HG02588 (cell line): ENCODE results near the gene POPDC2.
"Not testable (repeated sequence)": the region's sequence is repeated elsewhere in the genome, so short reads cannot be mapped to it uniquely, and the experiment has no call there.

Experiments used
- ATAC-seq: cut with Tn5 transposase; IDR thresholded peaks from one replicate; pipeline ENCODE4 v1.9.1; 2021; ENCODE audit warnings: mild to moderate bottlenecking, moderate library complexity; ENCODE audit not compliant: unreplicated experiment

The POPDC2 gene

GRCh38 chr3:119620899-119621298, 39.5 kb downstream of the POPDC2 start:
- ATAC-seq = no peak

DNA sequence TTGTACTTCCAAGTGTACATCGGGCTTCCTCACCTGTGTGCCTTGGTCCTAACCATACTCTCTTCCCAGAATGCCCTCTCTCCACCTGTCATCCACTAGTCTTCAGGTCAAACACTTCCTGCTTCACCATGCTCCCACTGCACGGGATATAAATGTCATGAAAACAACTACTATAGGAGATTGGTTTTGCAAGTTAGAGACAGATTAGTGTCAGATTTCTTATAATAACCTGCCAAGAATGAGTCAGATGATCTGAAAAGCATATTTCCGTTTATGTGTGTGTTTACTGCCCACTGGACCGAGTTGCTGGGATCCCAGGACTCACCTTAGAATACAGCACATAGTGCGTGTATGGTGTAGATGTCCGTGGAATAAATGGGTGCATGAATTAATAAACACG, 41.3 kb downstream of the POPDC2 start:
- ATAC-seq = no peak

DNA sequence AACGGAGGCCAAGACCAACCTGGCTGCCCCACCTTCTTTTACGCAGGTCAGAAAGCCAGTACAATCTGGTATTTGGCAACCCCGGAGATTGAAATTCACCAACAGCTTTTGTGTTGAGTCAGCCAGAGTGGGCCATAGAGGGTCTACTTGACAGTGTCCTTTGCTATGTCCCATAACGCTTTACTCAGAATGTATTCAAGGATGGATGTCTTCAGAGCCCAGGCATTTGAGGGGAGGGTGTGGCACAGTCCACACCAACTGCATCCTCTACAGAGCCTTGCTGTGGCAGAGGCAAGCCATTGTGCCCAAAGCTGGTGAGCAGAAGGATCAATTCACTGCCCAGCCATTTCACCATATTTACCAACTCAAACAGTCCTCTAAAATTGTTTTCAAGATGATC, 44.3 kb downstream of the POPDC2 start:
- ATAC-seq = no peak

DNA sequence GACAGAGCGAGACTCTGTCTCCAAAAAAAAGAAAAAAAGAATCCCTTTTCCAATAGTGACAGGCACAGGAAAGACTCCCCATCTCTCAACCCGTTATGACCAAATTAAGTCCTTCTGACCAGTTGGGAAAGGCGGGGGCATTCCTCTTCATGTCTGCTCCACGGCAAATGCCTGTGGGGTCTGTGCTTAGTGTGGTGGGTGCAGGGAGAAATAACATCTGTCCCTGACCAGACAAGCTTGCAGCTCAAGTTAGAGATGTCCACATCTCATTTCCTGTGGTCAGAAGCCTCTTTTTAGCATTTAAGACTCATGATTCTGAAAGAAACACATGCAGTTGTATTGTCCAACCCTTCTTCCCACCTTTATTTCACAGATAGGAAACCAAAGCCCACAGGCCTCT, 46.5 kb downstream of the POPDC2 start:
- no peak for ATAC-seq

- ATAC-seq = no peak
These were observed 47.2 kb downstream of the POPDC2 start for GRCh38 chr3:119613201-119613600.

- ATAC-seq = no peak
These were observed 48.7 kb downstream of the POPDC2 start for GRCh38 chr3:119611664-119612063.

DNA sequence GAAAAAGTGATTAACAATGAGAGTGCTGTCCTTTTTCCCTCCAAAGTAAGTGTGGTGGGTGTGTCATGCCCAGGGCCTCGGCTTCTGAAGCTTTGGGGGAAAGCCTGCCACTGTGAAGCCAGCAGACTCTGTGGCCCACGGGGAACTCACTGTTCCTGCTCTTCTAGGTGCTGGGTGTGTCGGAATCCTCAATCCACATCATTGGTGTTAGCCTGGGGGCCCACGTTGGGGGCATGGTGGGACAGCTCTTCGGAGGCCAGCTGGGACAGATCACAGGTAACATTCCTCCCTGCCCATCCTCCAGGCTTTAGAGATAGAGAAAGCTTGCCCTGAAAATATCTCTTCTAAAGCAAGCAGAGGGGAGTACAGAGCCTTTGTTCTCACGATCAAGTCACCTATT, 51.1 kb downstream of the POPDC2 start:
- ATAC-seq = no peak

GRCh38 chr3:119608405-119609000, 51.9 kb downstream of the POPDC2 start:
- ATAC-seq = no peak

GRCh38 chr3:119604878-119605277, 55.5 kb downstream of the POPDC2 start:
- ATAC-seq = no peak

DNA sequence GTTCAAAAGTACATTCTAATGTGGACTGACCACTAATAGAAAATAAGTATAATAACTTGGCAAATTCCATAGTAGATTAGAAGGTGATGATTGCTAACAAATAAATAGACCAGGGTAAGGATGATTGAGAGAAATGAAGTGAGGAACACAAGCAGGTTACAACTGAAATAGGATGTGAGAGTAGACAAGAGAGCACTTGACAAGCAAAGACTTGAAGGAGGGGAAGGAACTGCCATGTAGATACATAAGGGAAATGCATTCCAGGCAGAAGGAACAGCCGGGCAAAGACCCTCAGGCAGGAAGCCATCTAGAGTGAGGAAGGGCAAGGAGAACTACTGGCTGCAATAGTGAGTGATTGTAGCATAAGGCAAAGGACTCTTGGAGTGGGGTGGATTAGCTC, 57.7 kb downstream of the POPDC2 start:
- no peak for ATAC-seq

- ATAC-seq = no peak
These were observed 59.2 kb downstream of the POPDC2 start for GRCh38 chr3:119601154-119601553.

DNA sequence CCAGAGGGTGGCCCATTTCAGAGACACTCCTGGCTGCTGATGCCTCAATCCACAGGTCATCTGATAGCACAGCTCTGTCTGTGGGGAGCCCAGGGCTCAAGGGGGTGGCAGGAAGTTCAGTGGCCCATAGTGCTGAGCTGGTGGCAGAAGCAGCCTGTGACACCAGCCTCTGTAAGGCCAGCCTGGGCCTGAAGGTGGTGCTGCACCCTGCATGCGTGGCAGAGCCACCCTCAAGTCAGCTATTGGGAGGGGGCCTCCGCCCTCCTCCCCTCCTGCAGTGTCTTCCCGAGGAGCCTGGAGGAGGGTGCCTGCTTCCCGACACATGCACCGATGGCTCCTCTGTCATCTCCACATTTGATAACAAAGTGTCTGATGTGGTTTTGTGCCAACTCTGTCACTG, 59.7 kb downstream of the POPDC2 start:
- peak; percentile 55 for ATAC-seq

DNA sequence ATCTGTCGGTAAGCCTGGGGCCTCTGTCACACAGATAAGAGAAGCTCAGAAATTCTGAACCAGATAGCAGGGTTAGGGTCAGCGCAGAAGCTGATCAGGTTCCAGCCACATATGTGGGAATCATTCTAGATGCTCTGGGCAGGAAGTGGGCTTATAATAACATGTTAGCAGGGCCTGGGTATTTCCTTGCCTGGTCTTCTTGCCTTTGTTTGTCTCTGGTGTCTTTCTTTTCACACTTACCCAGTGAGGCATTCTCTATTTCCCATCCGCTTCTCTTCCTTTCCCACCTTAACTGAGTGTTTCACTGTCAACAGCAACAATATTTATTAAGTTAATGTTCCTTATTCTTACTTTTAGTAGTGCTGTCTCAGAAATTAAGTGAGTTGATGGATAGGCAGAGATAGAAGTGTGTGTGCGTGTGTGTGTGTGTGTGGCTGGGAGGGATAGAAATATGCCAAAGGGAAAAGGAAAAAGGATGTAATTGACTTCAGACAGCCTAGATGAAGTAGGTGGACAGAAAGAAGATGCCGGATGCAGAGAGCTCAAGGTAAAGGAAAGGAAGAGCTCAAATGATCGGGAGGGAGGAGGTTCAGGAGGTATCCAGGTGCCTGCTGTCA, 60.7 kb downstream of the POPDC2 start:
- no peak for ATAC-seq

DNA sequence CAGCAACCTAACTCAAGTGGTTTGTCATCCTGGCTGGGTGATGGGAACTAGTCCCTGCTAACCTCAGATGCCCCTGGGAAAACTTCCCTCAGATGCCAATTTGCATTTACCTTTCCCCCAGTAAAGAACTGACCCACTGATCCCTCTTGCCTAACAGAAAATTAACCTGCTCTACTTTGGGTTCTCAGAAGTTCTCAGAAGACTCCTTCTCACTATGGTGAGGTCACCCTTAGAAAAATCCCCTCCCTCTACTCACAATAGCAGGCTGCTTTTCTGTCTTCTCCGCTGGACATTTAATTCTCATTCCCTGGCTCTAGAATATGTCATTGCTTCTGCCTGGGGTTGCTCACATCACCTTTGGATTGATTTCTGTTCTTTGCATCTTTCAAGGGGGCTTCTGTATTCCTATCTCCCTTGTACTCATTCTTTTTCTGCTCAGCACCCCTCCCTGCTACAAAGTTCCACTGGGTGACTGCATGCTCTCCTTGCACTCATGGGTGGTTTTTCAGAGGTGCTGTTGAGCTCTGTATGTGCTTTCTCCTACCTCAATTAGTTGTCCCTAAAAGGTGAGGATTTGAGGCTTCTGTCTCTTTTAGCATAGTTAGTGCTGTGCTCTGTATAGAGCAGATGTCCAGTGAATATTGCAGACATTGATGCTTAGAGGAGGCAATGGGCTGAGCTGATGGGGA, 61.8 kb downstream of the POPDC2 start:
- ATAC-seq = peak; percentile 54

GRCh38 chr3:119597548-119598288, 62.7 kb downstream of the POPDC2 start, which contains the start of gene PLA1A:
PLA1A (plus strand) TSS chr3:119597885; CDS start chr3:119597914, 29 bp downstream.
- ATAC-seq = peak; percentile 20

DNA sequence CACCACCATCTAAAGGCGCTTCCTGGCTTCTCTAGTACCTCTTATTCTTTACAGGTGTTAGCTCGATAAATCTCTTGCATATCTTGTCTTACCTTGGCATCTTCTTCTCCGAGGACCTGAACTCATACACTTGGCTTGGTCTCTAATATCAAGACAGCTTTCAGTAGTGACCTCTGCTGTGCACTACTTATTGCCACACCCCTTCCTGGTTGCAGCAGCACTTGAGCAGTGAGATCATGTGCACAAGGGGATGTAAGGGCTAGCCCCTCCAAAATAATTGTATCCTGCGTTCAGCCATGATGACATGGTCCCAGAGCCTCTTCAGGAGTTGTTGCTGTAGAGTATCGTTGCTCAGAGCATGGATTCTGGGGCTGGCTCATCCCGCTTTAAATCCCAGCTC, 64.0 kb downstream of the POPDC2 start:
- no peak for ATAC-seq

GRCh38 chr3:119595639-119596334, 64.6 kb downstream of the POPDC2 start:
- ATAC-seq = no peak

DNA sequence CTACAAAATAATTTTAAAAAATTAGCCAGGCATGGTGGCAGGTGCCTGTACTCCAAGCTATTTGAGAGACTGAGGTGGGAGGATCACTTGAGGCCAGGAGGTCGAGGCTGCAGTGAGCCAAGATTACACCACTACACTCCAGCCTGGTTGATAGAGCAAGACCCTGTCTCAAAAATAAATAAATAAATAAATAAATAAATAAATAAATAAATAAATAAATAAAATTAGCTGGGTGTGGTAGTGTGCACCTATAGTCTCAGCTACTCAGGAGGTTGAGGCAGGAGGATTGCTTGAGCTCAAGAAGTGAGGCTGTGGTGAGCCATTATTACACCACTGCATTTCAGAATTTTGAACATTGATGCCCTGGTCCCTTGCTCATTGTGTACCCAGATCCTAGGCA, 65.5 kb downstream of the POPDC2 start:
- ATAC-seq = not testable (repeated sequence)

DNA sequence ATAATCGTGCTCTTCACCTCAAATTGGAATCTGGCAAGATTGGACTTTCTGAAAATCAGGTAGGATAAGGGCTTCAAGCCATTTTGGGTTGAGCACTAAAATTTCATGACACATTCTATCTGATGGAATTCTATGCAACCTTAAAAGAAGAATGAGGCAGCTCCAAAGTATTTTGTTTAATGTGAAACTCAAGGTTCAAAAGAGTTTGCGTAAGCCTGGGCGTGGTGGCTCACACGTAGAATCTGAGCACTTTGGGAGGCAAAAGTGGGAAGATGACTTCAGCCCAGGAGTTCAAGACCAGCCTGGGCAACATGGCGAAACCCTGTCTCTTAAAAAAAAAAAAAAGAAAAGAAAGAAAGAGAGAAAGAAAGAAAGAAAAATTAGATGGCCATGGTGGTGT, 66.3 kb downstream of the POPDC2 start:
- no peak for ATAC-seq

- ATAC-seq = no peak
These were observed 67.5 kb downstream of the POPDC2 start for GRCh38 chr3:119592861-119593260.
